ENCODE measurements around the gene TSPAN5.
A peak's percentile ranks its signal among the peaks of the same experiment; 100 is the strongest.

Gene TSPAN5

DNA sequence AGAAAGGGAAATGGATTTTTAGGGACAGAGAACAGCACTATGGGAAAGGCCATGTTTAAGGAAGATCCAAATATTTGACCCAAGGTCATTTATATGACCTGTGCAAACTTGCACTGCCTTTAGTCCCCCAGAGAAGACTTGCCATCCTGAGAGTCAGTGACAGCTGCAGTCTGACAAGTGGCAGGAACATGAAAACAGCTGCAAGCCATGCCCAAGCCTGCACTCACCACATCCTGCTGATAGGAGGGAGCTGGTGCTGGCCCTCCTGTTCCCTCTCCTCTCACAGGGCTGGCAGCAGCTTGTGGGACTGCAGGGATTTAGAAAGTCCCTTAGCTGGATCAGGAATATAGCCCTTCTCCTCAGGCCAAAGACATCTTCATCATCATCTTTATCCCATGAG, 209.5 kb downstream of the TSPAN5 start:
- DNase-seq (ENCODE audit: low read depth): no peak

DNA sequence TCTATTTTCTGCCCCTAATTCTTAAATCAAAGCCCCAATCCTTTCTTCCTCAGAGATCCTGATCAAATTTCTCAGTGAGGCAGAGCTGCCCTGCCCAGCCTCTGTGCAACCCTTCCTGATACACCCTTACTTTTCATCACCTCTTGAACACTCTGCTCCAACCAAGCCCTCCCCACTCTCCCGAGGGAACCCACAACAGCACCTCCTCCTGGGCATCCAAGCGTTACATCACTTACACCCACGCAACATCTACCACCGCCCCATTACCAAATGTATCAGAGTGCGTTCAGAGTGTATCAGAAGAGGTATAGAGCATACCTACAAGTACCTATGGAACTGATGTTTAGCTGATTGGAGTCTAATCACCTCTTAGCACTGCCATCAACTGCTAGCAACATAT, 210.8 kb downstream of the TSPAN5 start:
- no peak for DNase-seq (ENCODE audit: low read depth)

DNA sequence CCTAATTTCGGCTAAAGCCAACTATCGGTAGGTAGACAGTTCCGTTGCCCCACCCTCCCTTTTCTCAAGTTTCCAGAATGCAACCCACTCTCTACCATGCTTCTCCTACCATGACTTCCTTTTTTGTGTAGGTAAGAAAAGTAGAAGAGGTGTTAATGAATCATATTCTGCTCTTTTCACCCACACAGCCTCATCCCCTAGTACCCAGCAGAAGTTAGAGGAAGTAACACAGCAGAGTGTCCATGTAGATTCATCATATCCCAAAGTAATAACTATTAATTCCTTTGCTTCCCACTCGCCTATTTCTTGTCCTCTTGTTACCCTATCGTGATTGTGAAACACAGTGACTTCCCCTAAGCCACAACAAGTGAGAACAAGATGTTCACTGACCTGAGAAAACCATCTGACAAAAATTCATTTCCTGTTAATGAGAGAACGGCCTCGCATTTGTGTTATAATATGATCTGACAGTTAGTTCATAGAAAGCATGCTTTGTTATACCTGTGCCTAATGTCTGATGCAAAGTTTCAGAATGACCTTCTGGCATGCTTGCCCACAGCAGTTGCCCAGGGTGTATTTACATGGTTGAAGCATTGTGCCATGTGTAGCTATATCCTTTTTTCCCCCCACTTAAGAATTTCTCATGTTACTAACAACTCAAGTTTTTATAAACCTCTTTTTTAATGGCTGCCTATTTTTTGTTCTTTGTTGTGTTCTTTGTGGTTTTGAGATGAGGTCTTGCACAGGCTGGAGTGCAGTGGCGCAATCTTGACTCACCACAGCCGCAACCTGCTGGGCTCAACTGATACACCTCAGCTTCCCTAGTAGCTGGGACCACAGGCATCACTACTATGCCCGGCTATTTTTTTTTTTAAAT, 211.7 kb downstream of the TSPAN5 start:
- DNase-seq (ENCODE audit: low read depth): peak; percentile 50

DNA sequence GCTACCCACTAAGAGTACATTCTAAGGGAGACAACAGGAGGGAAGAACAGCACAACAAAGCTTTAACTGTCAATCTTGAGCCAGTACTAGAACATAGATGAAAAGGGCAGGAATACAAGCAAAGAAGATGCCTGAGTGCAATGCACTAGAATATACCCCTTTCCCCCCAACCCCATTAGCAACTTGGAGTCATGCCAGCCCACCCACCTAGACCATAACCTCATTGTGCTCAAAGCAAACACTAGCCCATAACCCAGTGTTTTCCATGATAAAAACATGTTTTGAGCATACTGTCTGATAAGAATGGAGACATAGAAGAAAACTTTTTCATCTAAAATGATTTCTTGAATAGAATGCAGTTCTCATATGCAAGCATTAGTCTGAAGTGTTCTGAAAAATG, 214.0 kb downstream of the TSPAN5 start:
- no peak for DNase-seq (ENCODE audit: low read depth)

DNA sequence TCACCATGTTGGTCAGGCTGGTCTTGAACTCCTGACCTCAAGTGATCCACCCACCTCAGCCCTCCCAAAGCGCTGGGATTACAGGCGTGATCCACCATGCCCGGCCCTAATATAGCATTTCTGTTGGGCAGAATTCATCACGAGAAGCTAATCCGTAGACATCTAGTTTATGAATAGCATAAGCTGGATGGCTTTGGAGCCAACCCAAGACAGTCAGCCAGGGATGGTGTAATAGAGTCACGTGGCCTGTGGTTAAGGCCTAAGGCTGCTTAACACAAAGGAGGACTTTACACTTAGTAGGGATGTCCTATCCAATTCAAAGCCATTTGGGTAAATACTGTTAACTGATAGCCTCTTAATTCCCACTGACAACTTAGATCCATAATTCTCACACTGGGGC, 223.6 kb downstream of the TSPAN5 start:
- no peak for DNase-seq (ENCODE audit: low read depth)

DNA sequence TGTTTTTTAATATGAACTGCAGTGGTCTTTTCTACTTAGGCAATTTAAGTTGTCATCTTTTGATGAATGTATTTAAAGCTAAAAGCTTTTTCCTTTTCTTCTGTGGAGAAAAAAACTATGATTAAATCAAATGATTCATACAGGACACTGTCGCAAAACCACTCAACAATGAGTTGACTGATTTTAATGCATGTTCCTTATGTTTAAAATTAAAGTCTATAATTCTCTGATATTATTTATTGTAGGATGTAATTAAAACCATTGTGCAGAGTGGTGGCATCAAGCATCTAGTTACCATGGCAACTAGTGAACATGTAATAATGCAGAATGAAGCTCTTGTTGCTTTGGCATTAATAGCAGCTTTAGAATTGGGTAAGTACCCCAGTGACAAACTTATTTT, 224.7 kb downstream of the TSPAN5 start:
- DNase-seq (ENCODE audit: low read depth): no peak

DNA sequence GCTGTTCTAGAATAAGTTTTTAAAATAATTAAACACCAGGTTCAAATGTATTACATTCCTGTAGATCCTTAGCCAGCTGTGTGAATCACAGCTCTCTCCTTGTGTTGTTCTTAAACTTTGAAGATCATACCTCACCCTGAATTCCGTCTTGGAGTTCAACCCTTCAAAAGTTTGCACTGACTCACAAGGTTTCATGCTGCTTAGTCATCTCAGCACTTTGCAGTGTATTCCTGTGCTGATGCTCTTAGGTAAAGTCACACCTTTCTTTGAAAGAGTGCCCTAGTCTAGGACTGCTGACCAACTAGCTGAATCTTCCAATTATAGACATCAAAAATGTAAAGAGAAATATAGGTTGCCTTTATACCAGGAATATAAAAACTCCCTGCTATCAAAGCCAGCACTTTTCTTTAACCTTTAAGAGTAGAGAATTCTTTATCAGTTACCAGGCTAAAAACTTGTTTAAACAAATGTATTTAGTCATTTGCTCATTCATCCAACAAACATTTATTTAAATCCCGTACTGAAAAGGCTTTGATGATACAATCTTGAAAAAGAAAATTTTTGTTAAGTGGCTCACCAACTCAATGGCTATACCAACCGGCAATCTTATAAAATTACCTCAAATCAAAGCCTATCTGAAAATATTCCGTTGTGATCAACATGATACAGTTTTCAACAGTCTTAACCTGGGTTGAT, 227.6 kb downstream of the TSPAN5 start:
- DNase-seq (ENCODE audit: low read depth): no peak

DNA sequence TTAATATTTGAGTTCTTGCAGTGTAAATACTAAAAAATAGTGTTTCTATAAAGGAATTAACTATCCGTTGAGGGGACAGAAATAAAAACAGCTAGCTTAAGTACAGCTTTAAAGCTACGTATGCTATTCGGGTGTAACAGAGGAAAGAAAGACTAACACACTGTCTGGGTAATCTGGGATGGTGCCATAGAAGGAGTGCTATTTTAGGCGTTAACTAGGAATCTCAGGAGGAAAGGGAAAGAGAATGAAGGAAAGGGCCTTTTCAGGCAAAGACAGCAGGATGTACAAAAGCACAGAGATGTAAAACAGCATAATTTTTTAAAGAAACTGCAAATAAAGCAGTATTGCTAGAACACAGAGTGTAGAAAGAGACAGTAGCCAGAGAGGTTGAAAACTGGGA, 235.4 kb downstream of the TSPAN5 start:
- DNase-seq (ENCODE audit: low read depth): no peak

DNA sequence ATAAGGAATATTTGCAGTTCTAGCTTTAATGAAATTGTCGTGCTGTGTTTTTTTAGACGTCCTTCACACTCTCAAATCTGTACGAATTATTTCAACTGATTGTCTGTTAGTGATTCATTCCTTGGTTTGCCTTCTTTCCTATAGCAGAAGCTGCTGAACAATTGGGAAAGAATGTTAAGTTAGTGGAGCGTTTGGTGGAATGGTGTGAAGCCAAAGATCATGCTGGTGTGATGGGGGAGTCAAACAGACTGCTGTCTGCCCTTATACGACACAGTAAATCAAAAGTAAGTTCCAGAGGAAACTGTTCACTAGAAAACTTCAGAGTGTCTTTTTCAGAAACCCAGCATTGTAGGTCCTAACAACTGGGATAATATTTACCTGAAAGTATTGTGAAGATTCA, 237.3 kb downstream of the TSPAN5 start:
- no peak for DNase-seq (ENCODE audit: low read depth)
